K562 (cell line): Measurements from ENCODE around the gene RAD52. TPM values are rescaled to one million over a fixed set of nuclear protein-coding genes. Genes with fewer than 3 reads are reported as not detected.
A peak's percentile ranks its signal among the peaks of the same experiment; 100 is the strongest.

Experiments used
- ATF1 ChIP-seq, 2 experiments: fragments of 450-650 bp in 1 of 2; IDR thresholded peaks; 2 replicates each; pipeline ENCODE4 v1.6.1; 2016; ENCODE audit warnings: missing compliant biosample characterization in 1 of 2, missing genetic modification characterization in 1 of 2
- EGR1 ChIP-seq: fragments of 450-650 bp; conservative IDR thresholded peaks from 2 replicates; pipeline ENCODE4 v1.6.1; 2017; ENCODE audit warnings: mild to moderate bottlenecking
- ELF1 ChIP-seq: fragments of 200-800 bp; sonication (Bioruptor generic); IDR thresholded peaks from 2 replicates; pipeline ENCODE4 v1.6.1; 2016; ENCODE audit warnings: missing genetic modification characterization, missing compliant biosample characterization
- GABPB1 ChIP-seq: sonication (generic); formaldehyde crosslinking; IDR thresholded peaks from 2 replicates; pipeline ENCODE4 v1.8.0; 2022; ENCODE audit warnings: mild to moderate bottlenecking, missing genetic modification reagents
- NCOA4 ChIP-seq: fragments of 450-650 bp; IDR thresholded peaks from 2 replicates; pipeline ENCODE4 v1.6.1; 2018; ENCODE audit warnings: mild to moderate bottlenecking; ENCODE audit not compliant: partially characterized antibody
- PHF8 ChIP-seq: fragments of 200-600 bp; sonication (generic); IDR thresholded peaks from 2 replicates; pipeline ENCODE4 v1.6.1; 2012; ENCODE audit warnings: mixed run types, mild to moderate bottlenecking, inconsistent platforms, low read length, moderate library complexity, borderline replicate concordance
- POLR2A ChIP-seq: fragments of 450-650 bp; conservative IDR thresholded peaks from 2 replicates; pipeline ENCODE4 v1.6.1; 2016
- RAD21 ChIP-seq, 2 experiments: fragments of 250-450 bp in 1 of 2; fragments of 450-650 bp in 1 of 2; sonication (Bioruptor Pico) in 1 of 2; formaldehyde crosslinking in 1 of 2; IDR thresholded peaks in 1 of 2; conservative IDR thresholded peaks in 1 of 2; 2 replicates each; pipeline versions ENCODE4 v1.4.0 to v1.8.0; 2020 to 2022; ENCODE audit warnings: mild to moderate bottlenecking in 2 of 2, moderate library complexity in 1 of 2
- SPI1 ChIP-seq: IDR thresholded peaks from 2 replicates; pipeline ENCODE4 v1.6.1; 2011; ENCODE audit warnings: low read depth, low read length, control low read depth, borderline replicate concordance
- THRB ChIP-seq: fragments of 450-650 bp; formaldehyde crosslinking; conservative IDR thresholded peaks from 2 replicates; pipeline ENCODE4 v1.4.0; 2022; ENCODE audit warnings: mild to moderate bottlenecking, missing genetic modification characterization
- TRIM24 ChIP-seq, 2 experiments: fragments of 450-650 bp; IDR thresholded peaks; 2 replicates each; pipeline ENCODE4 v1.6.1; 2016
- ZBTB5 ChIP-seq: fragments of 450-650 bp; IDR thresholded peaks from 2 replicates; pipeline ENCODE4 v1.6.1; 2017; ENCODE audit warnings: antibody characterized with exemption
- ZC3H8 ChIP-seq: fragments of 450-650 bp; IDR thresholded peaks from 2 replicates; pipeline ENCODE4 v1.6.1; 2017
- ZNF12 ChIP-seq: sonication (generic); formaldehyde crosslinking; IDR thresholded peaks from 2 replicates; pipeline ENCODE4 v1.4.0; 2020; ENCODE audit warnings: mild to moderate bottlenecking, missing genetic modification reagents
- ZNF384 ChIP-seq: IDR thresholded peaks from 2 replicates; pipeline ENCODE4 v1.6.1; 2012; ENCODE audit warnings: low read depth, low read length, improper control_type of control experiment
- ZNF41 ChIP-seq: fragments of 250-450 bp; sonication (Bioruptor Pico); conservative IDR thresholded peaks from 2 replicates; pipeline ENCODE4 v1.4.0; 2020; ENCODE audit warnings: mild to moderate bottlenecking
- polyA plus RNA-seq, 8 experiments: library from polyadenylated mRNA; depleted of rRNA in 4 of 8; stranded (reverse) in 5 of 8; unstranded in 3 of 8; fragments of >200 nt; fragmentation: Nextera tagmentation in 2 of 8; fragmentation: Illumina TruSeq in 1 of 8; extraction: Ambion mirVana in 2 of 8; extraction: Trizol in 1 of 8; gene quantifications; 2 replicates each; pipeline versions ENCODE4 v1.2.1 to v1.2.3, GENCODE V29; 2011 to 2014; ENCODE audit warnings: inconsistent platforms in 1 of 8, missing spikeins in 1 of 8
- total RNA-seq, 7 experiments: library from RNA; depleted of rRNA in 6 of 7; stranded (reverse); fragments of >200 nt in 6 of 7; fragmentation: Illumina TruSeq in 2 of 7; extraction: Trizol in 2 of 7; gene quantifications; 2 replicates each; pipeline versions ENCODE4 v1.2.1 to v1.2.3, GENCODE V29; 2011 to 2021; ENCODE audit warnings: low replicate concordance in 1 of 7
- TF ChIP-seq, protein P1 (sequence below): fragments of 250-450 bp; sonication (Bioruptor Pico); IDR thresholded peaks from 2 replicates; pipeline ENCODE4 v1.8.0; 2022; ENCODE audit warnings: moderate library complexity, mild to moderate bottlenecking, inconsistent platforms
- TF ChIP-seq, protein P2 (sequence below): fragments of 450-650 bp; conservative IDR thresholded peaks from 2 replicates; pipeline ENCODE4 v1.6.1; 2016; ENCODE audit warnings: missing genetic modification characterization, low read depth, mild to moderate bottlenecking, control low read depth, missing compliant biosample characterization
- TF ChIP-seq, protein P3 (sequence below), 2 experiments: fragments of 450-650 bp in 1 of 2; sonication (generic) in 1 of 2; formaldehyde crosslinking; conservative IDR thresholded peaks; 2 replicates each; pipeline versions ENCODE4 v1.4.0 to v1.8.1; 2020 to 2022; ENCODE audit warnings: mild to moderate bottlenecking in 1 of 2, missing genetic modification reagents in 1 of 2

The RAD52 gene
- total and polyA plus RNA-seq, 9 of the 15 experiments (the other 6 are each of a cell fraction or from before 2014, with no cell fraction given), result 1.3 to 15.9 (median 9.3) TPM

DNA sequence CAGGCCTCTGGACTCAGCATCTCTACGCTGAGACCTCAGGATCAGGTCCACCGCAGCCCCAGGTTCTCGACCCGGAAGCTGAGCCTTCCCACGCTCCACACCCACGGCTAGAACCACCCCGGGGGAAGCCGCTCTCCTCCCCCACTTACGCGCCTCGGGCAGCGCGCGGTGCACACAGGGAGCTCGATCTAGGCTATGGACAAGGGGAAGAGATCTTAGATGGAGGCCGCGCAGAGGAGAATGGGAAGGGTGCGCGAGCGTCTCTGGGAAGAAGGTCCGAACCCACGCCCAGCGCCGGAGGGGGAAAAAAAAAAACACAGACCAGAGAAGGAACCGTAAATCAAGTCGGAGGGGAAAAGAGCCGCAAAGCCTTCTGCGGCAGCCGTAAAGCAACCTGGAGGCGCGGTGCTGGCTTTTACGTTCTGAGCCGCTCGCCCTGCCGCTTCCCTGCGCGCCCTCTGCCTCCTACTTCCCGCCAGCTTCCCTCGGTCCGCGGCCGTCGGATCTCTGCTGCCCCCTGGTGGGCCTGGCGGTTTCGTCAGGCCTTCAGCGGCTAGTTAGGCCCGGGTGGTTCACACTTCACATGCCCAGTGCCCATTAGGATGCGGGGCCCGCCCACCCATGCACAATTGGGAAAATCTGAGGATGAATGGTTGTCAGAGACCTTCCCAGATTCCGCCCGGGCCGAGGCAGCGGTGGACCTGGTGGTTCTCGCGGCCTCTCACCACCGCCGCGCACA is at the start of gene RAD52 (continued):
- TF ChIP-seq ZNF41, result no peak
- TF ChIP-seq GABPB1 (CRISPR knock-in tag), result peak; percentile 58
- no peak for TF ChIP-seq NCOA4
- no peak for TF ChIP-seq ZNF12 (CRISPR knock-in tag)
- peak; percentile 69 to 78 for TF ChIP-seq RAD21 (CRISPR knock-in tag; conservative IDR thresholded peaks at IDR 0.05 in 1 of 2, IDR thresholded peaks at IDR 0.05 in 1 of 2)
- no peak for TF ChIP-seq ATF1 (CRISPR knock-in tag; IDR thresholded peaks at IDR 0.05)
- peak; percentile 55 for TF ChIP-seq ATF1 (tag; IDR thresholded peaks at IDR 0.05)
- TF ChIP-seq, protein P1, sequence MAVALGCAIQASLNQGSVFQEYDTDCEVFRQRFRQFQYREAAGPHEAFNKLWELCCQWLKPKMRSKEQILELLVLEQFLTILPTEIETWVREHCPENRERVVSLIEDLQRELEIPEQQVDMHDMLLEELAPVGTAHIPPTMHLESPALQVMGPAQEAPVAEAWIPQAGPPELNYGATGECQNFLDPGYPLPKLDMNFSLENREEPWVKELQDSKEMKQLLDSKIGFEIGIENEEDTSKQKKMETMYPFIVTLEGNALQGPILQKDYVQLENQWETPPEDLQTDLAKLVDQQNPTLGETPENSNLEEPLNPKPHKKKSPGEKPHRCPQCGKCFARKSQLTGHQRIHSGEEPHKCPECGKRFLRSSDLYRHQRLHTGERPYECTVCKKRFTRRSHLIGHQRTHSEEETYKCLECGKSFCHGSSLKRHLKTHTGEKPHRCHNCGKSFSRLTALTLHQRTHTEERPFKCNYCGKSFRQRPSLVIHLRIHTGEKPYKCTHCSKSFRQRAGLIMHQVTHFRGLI (CRISPR knock-in tag), result no peak
- TF ChIP-seq ZNF384, result peak; percentile 99
- peak; percentile 83 for TF ChIP-seq PHF8
- TF ChIP-seq TRIM24 (IDR thresholded peaks at IDR 0.05), result peak in 1 of 2 experiments; percentile 67; a peak in 2 of 4 replicates
- no peak for TF ChIP-seq ZBTB5
- TF ChIP-seq ELF1 (tag), result no peak
- no peak for TF ChIP-seq ZC3H8
- TF ChIP-seq, protein P2, sequence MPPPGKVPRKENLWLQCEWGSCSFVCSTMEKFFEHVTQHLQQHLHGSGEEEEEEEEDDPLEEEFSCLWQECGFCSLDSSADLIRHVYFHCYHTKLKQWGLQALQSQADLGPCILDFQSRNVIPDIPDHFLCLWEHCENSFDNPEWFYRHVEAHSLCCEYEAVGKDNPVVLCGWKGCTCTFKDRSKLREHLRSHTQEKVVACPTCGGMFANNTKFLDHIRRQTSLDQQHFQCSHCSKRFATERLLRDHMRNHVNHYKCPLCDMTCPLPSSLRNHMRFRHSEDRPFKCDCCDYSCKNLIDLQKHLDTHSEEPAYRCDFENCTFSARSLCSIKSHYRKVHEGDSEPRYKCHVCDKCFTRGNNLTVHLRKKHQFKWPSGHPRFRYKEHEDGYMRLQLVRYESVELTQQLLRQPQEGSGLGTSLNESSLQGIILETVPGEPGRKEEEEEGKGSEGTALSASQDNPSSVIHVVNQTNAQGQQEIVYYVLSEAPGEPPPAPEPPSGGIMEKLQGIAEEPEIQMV (tag), result peak; percentile 80
- peak; percentile 98 for TF ChIP-seq EGR1
- 0 out of 2 replicates have a peak, but pooled peaks have one; percentile 22 for TF ChIP-seq SPI1
- TF ChIP-seq POLR2A, result peak; percentile 88
- TF ChIP-seq, protein P3, sequence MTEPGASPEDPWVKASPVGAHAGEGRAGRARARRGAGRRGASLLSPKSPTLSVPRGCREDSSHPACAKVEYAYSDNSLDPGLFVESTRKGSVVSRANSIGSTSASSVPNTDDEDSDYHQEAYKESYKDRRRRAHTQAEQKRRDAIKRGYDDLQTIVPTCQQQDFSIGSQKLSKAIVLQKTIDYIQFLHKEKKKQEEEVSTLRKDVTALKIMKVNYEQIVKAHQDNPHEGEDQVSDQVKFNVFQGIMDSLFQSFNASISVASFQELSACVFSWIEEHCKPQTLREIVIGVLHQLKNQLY (CRISPR knock-in tag; conservative IDR thresholded peaks at IDR 0.05), result no peak
- no peak for TF ChIP-seq THRB (CRISPR knock-in tag)
